Measurements from ENCODE around the gene DCC. TPM values are rescaled to one million over a fixed set of nuclear protein-coding genes. Genes with fewer than 3 reads are reported as not detected.

Gene DCC
- total RNA-seq, 1 donor from 2014 or later: 5.6 TPM

GRCh38 chr18:52738946-52739345 lies 398.9 kb downstream of the DCC start:
- no peak for TF ChIP-seq CTCF (IDR thresholded peaks at IDR 0.05; ENCODE audit: partially characterized antibody, unreplicated experiment)
- H3K27me3 Mint-ChIP-seq (ENCODE audit: unreplicated experiment): no peaks in the 10 kb centered on the region
- no peak overlapping the region for H3K27ac Mint-ChIP-seq (ENCODE audit: unreplicated experiment)
- H3K4me1 Mint-ChIP-seq (ENCODE audit: low read depth, unreplicated experiment): no peaks in the 10 kb centered on the region
- H3K4me3 Mint-ChIP-seq (ENCODE audit: unreplicated experiment): no peak overlapping the region
- DNase-seq: no peak
- H3K36me3 Mint-ChIP-seq (ENCODE audit: unreplicated experiment): no peaks in the 10 kb centered on the region
- H3K9me3 Mint-ChIP-seq (ENCODE audit: unreplicated experiment): no peaks in the 10 kb centered on the region

- TF ChIP-seq CTCF (IDR thresholded peaks at IDR 0.05; ENCODE audit: partially characterized antibody, unreplicated experiment): no peak
- no peak for DNase-seq
- no peak overlapping the region for H3K27ac Mint-ChIP-seq (ENCODE audit: unreplicated experiment)
- H3K4me1 Mint-ChIP-seq (ENCODE audit: low read depth, unreplicated experiment): peaks cover 3% of the 10 kb centered on the region
- H3K27me3 Mint-ChIP-seq (ENCODE audit: unreplicated experiment): no peaks in the 10 kb centered on the region
- H3K9me3 Mint-ChIP-seq (ENCODE audit: unreplicated experiment): no peaks in the 10 kb centered on the region
- H3K36me3 Mint-ChIP-seq (ENCODE audit: unreplicated experiment): no peaks in the 10 kb centered on the region
- no peak overlapping the region for H3K4me3 Mint-ChIP-seq (ENCODE audit: unreplicated experiment)
These were observed 407.0 kb downstream of the DCC start for GRCh38 chr18:52746986-52747385.

GRCh38 chr18:52747869-52748268 lies 407.9 kb downstream of the DCC start:
- no peaks in the 10 kb centered on the region for H3K27me3 Mint-ChIP-seq (ENCODE audit: unreplicated experiment)
- no peaks in the 10 kb centered on the region for H3K9me3 Mint-ChIP-seq (ENCODE audit: unreplicated experiment)
- H3K36me3 Mint-ChIP-seq (ENCODE audit: unreplicated experiment): no peaks in the 10 kb centered on the region
- no peak for TF ChIP-seq CTCF (IDR thresholded peaks at IDR 0.05; ENCODE audit: partially characterized antibody, unreplicated experiment)
- no peak for DNase-seq
- H3K4me1 Mint-ChIP-seq (ENCODE audit: low read depth, unreplicated experiment): peaks cover 3% of the 10 kb centered on the region
- H3K27ac Mint-ChIP-seq (ENCODE audit: unreplicated experiment): no peak overlapping the region
- H3K4me3 Mint-ChIP-seq (ENCODE audit: unreplicated experiment): no peak overlapping the region

- no peak for TF ChIP-seq CTCF (IDR thresholded peaks at IDR 0.05; ENCODE audit: partially characterized antibody, unreplicated experiment)
- Mint-ChIP-seq H3K27ac (ENCODE audit: unreplicated experiment) (no peak overlapping the region), H3K27me3 (ENCODE audit: unreplicated experiment) (no peaks in the 10 kb centered on the region), H3K4me1 (ENCODE audit: low read depth, unreplicated experiment) (peaks cover 3% of the 10 kb centered on the region), H3K36me3 (ENCODE audit: unreplicated experiment) (no peaks in the 10 kb centered on the region), H3K4me3 (ENCODE audit: unreplicated experiment) (no peak overlapping the region), H3K9me3 (ENCODE audit: unreplicated experiment) (no peaks in the 10 kb centered on the region)
- DNase-seq: no peak
These were observed 408.3 kb downstream of the DCC start for GRCh38 chr18:52748343-52748742.

GRCh38 chr18:52749542-52749941 lies 409.5 kb downstream of the DCC start:
- Mint-ChIP-seq H3K27ac (ENCODE audit: unreplicated experiment) (peak overlapping the region; percentile 23), H3K27me3 (ENCODE audit: unreplicated experiment) (no peaks in the 10 kb centered on the region), H3K4me3 (ENCODE audit: unreplicated experiment) (no peak overlapping the region), H3K36me3 (ENCODE audit: unreplicated experiment) (no peaks in the 10 kb centered on the region), H3K4me1 (ENCODE audit: low read depth, unreplicated experiment) (peaks cover 3% of the 10 kb centered on the region), H3K9me3 (ENCODE audit: unreplicated experiment) (no peaks in the 10 kb centered on the region)
- no peak for DNase-seq
- TF ChIP-seq CTCF (IDR thresholded peaks at IDR 0.05; ENCODE audit: partially characterized antibody, unreplicated experiment): no peak
